NCI-H446 treated with DMSO at 0.1 percent for 48 hours (cell line): ENCODE data around the gene IRX6.

Experiments used
- DNase-seq: peaks from one replicate; lab custom pipeline; 2025; lab: John Stamatoyannopoulos, UW

Gene IRX6

GRCh38 chr16:55324285-55325079 lies 479 bp downstream of the IRX6 start:
- no peak for DNase-seq

- no peak for DNase-seq
Measured at GRCh38 chr16:55325080-55325447, 1.1 kb downstream of the IRX6 start.

GRCh38 chr16:55325458-55326109 lies 1.6 kb downstream of the IRX6 start:
- no peak for DNase-seq

- no peak for DNase-seq
Measured at GRCh38 chr16:55326261-55327092, 2.5 kb downstream of the IRX6 start.

- no peak for DNase-seq
Measured at GRCh38 chr16:55328611-55329569, 4.9 kb downstream of the IRX6 start.

- no peak for DNase-seq
Measured at GRCh38 chr16:55329791-55330428, 5.9 kb downstream of the IRX6 start.

GRCh38 chr16:55330781-55331647 lies 7.0 kb downstream of the IRX6 start:
- DNase-seq, result no peak

- no peak for DNase-seq
Measured at GRCh38 chr16:55331648-55332185, 7.7 kb downstream of the IRX6 start.

GRCh38 chr16:55333684-55334083 lies 9.7 kb downstream of the IRX6 start:
- DNase-seq, result no peak

GRCh38 chr16:55338646-55339045 lies 14.6 kb downstream of the IRX6 start:
- no peak for DNase-seq

GRCh38 chr16:55340445-55340844 lies 16.4 kb downstream of the IRX6 start:
- no peak for DNase-seq

- DNase-seq, result no peak
Measured at GRCh38 chr16:55341681-55342080, 17.7 kb downstream of the IRX6 start.

- no peak for DNase-seq
Measured at GRCh38 chr16:55346475-55346874, 22.5 kb downstream of the IRX6 start.

GRCh38 chr16:55349867-55350266 lies 25.9 kb downstream of the IRX6 start:
- no peak for DNase-seq

GRCh38 chr16:55350984-55351383 lies 27.0 kb downstream of the IRX6 start:
- DNase-seq, result no peak

- DNase-seq, result no peak
Measured at GRCh38 chr16:55351936-55352335, 27.9 kb downstream of the IRX6 start.

GRCh38 chr16:55357241-55357640 lies 33.2 kb downstream of the IRX6 start:
- no peak for DNase-seq

- no peak for DNase-seq
Measured at GRCh38 chr16:55359946-55360345, 35.9 kb downstream of the IRX6 start.

- no peak for DNase-seq
Measured at GRCh38 chr16:55364811-55365210, 40.8 kb downstream of the IRX6 start.

GRCh38 chr16:55367301-55367811 lies 43.4 kb downstream of the IRX6 start:
- DNase-seq, result no peak
